DOHH2 (cell line): ENCODE results near the gene IRF2BP2.

Experiments used
- H3F3A ChIP-seq: fragments of 200-600 bp; sonication (generic), shearing (Covaris generic); 2 replicates; pipeline ENCODE4 v1.6.0; 2016; ENCODE audit warnings: antibody characterized with exemption, mild to moderate bottlenecking; ENCODE audit not compliant: control insufficient read depth, insufficient read depth
- H3K27ac ChIP-seq: fragments of 200-600 bp; sonication (generic); 2 replicates; pipeline ENCODE4 v1.5.1; 2014; ENCODE audit warnings: low read depth, mild to moderate bottlenecking, low read length, moderate library complexity
- H3K27me3 ChIP-seq: fragments of 200-600 bp; sonication (generic); 2 replicates; pipeline ENCODE4 v1.6.1; 2014; ENCODE audit warnings: mild to moderate bottlenecking, low read length, mixed read lengths; ENCODE audit not compliant: control insufficient read depth
- H3K36me3 ChIP-seq: fragments of 200-600 bp; sonication (generic); 2 replicates; pipeline ENCODE4 v1.6.1; 2014; ENCODE audit warnings: mild to moderate bottlenecking, low read length, moderate library complexity, mixed read lengths; ENCODE audit not compliant: control insufficient read depth
- H3K4me1 ChIP-seq: fragments of 200-600 bp; sonication (generic); 2 replicates; pipeline ENCODE4 v1.6.1; 2014; ENCODE audit warnings: mild to moderate bottlenecking, low read length, mixed read lengths; ENCODE audit not compliant: control insufficient read depth
- H3K4me2 ChIP-seq: fragments of 200-600 bp; sonication (generic); 2 replicates; pipeline ENCODE4 v1.6.0; 2014; ENCODE audit warnings: mild to moderate bottlenecking, low read length, moderate library complexity
- H3K4me3 ChIP-seq: fragments of 200-600 bp; sonication (generic); 2 replicates; pipeline ENCODE4 v1.5.1; 2014; ENCODE audit warnings: mild to moderate bottlenecking, low read length, mixed read lengths
- H3K79me2 ChIP-seq: fragments of 200-600 bp; sonication (generic); 2 replicates; pipeline ENCODE4 v1.6.1; 2014; ENCODE audit warnings: mild to moderate bottlenecking, low read length, mixed read lengths; ENCODE audit not compliant: control insufficient read depth
- H3K9me2 ChIP-seq: fragments of 200-600 bp; sonication (generic); replicated peaks from 2 replicates; pipeline ENCODE4 v1.6.1; 2014; ENCODE audit warnings: mild to moderate bottlenecking, low read length, mixed read lengths; ENCODE audit not compliant: control insufficient read depth
- H3K9me3 ChIP-seq: fragments of 200-600 bp; sonication (generic); 2 replicates; pipeline ENCODE4 v1.6.1; 2014; ENCODE audit warnings: antibody characterized with exemption, low read length, mixed read lengths; ENCODE audit not compliant: control insufficient read depth, insufficient read depth
- H4K20me1 ChIP-seq: fragments of 200-600 bp; sonication (generic); 2 replicates; pipeline ENCODE4 v1.6.0; 2014; ENCODE audit warnings: low read depth, mild to moderate bottlenecking, antibody characterized with exemption, low read length, moderate library complexity; ENCODE audit not compliant: control insufficient read depth, insufficient read depth
- CTCF ChIP-seq: fragments of 200-600 bp; sonication (generic); IDR thresholded peaks from one replicate; pipeline ENCODE4 v1.5.1; 2014; ENCODE audit warnings: antibody characterized with exemption, mild to moderate bottlenecking, low read depth, low read length; ENCODE audit not compliant: poor library complexity, severe bottlenecking
- EZH2phosphoT487 ChIP-seq: fragments of 200-600 bp; sonication (generic); IDR thresholded peaks from 2 replicates; pipeline ENCODE4 v1.6.1; 2017; ENCODE audit warnings: borderline replicate concordance, mild to moderate bottlenecking, antibody characterized with exemption, low read length, moderate library complexity, mixed read lengths

IRF2BP2 gene

GRCh38 chr1:234582681-234583301, 27.2 kb downstream of the IRF2BP2 start:
- no peaks in the 10 kb centered on the region for H3K79me2 ChIP-seq
- H3K9me3 ChIP-seq = no peaks in the 10 kb centered on the region
- no peaks in the 10 kb centered on the region for H4K20me1 ChIP-seq
- no peaks in the 10 kb centered on the region for H3K4me1 ChIP-seq
- H3K36me3 ChIP-seq = no peaks in the 10 kb centered on the region
- H3K4me2 ChIP-seq = no peak overlapping the region
- no peaks in the 10 kb centered on the region for H3K9me2 ChIP-seq
- no peak overlapping the region for H3K4me3 ChIP-seq
- H3K27me3 ChIP-seq = peaks cover 3% of the 10 kb centered on the region; the same call in 1 of the 2 replicates
- H3F3A ChIP-seq = no peaks in the 10 kb centered on the region
- H3K27ac ChIP-seq = no peak overlapping the region
- TF ChIP-seq CTCF = no peak
- no peak for TF ChIP-seq EZH2phosphoT487

GRCh38 chr1:234582186-234582585, 27.8 kb downstream of the IRF2BP2 start:
- no peaks in the 10 kb centered on the region for H3K79me2 ChIP-seq
- TF ChIP-seq CTCF (no peak), EZH2phosphoT487 (no peak)
- no peaks in the 10 kb centered on the region for H4K20me1 ChIP-seq
- H3K9me2 ChIP-seq = no peaks in the 10 kb centered on the region
- H3K9me3 ChIP-seq = no peaks in the 10 kb centered on the region
- peaks cover 3% of the 10 kb centered on the region; the same call in 1 of the 2 replicates for H3K27me3 ChIP-seq
- no peaks in the 10 kb centered on the region for H3K4me1 ChIP-seq
- H3F3A ChIP-seq = no peaks in the 10 kb centered on the region
- H3K4me3 ChIP-seq = no peak overlapping the region
- H3K36me3 ChIP-seq = no peaks in the 10 kb centered on the region
- H3K4me2 ChIP-seq = no peak overlapping the region
- no peak overlapping the region for H3K27ac ChIP-seq

- no peaks in the 10 kb centered on the region for H3F3A ChIP-seq
- no peaks in the 10 kb centered on the region for H3K79me2 ChIP-seq
- H3K4me3 ChIP-seq = no peak overlapping the region
- no peaks in the 10 kb centered on the region; the same call in 1 of the 2 replicates for H3K27me3 ChIP-seq
- no peak overlapping the region for H3K4me2 ChIP-seq
- H4K20me1 ChIP-seq = no peaks in the 10 kb centered on the region
- no peaks in the 10 kb centered on the region for H3K4me1 ChIP-seq
- H3K36me3 ChIP-seq = no peaks in the 10 kb centered on the region
- H3K9me2 ChIP-seq = no peaks in the 10 kb centered on the region
- TF ChIP-seq CTCF (no peak), EZH2phosphoT487 (no peak)
- no peak overlapping the region for H3K27ac ChIP-seq
- H3K9me3 ChIP-seq = no peaks in the 10 kb centered on the region
Observed at GRCh38 chr1:234581063-234581714, 28.8 kb downstream of the IRF2BP2 start.
